Parathyroid adenoma (tissue), 2 donors: ENCODE data around the gene MBNL1.
"Not testable (repeated sequence)": the region's sequence is repeated elsewhere in the genome, so short reads cannot be mapped to it uniquely, and the experiment has no call there.

ENCODE experiments used
- H2AFZ ChIP-seq: fragments of 300-600 bp; sonication (generic); one replicate; pipeline ENCODE4 v1.7.0; 2017; ENCODE audit warnings: antibody characterized with exemption, mild to moderate bottlenecking
- H3K27ac ChIP-seq: fragments of 300-600 bp; sonication (generic); one replicate; pipeline ENCODE4 v1.7.0; 2017
- H3K27me3 ChIP-seq: fragments of 300-600 bp; sonication (generic); one replicate; pipeline ENCODE4 v1.7.0; 2017; ENCODE audit warnings: low read length; ENCODE audit not compliant: control insufficient read depth, insufficient read depth
- H3K36me3 ChIP-seq: fragments of 300-600 bp; sonication (generic); one replicate; pipeline ENCODE4 v1.7.0; 2017; ENCODE audit warnings: low read length; ENCODE audit not compliant: control insufficient read depth, insufficient read depth
- H3K4me1 ChIP-seq: fragments of 300-600 bp; sonication (generic); one replicate; pipeline ENCODE4 v1.7.0; 2017; ENCODE audit warnings: control low read depth
- H3K4me2 ChIP-seq: fragments of 300-600 bp; sonication (generic); one replicate; pipeline ENCODE4 v1.7.0; 2017; ENCODE audit warnings: low read length
- H3K4me3 ChIP-seq: fragments of 300-600 bp; sonication (generic); one replicate; pipeline ENCODE4 v1.7.0; 2017; ENCODE audit warnings: low read depth, low read length
- H3K79me2 ChIP-seq: fragments of 300-600 bp; sonication (generic); one replicate; pipeline ENCODE4 v1.7.0; 2017; ENCODE audit warnings: control low read depth
- H3K9ac ChIP-seq: fragments of 300-600 bp; sonication (generic); one replicate; pipeline ENCODE4 v1.7.0; 2017; ENCODE audit warnings: mild to moderate bottlenecking
- H3K9me3 ChIP-seq: fragments of 300-600 bp; sonication (generic); one replicate; pipeline ENCODE4 v1.7.0; 2017; ENCODE audit warnings: low read length; ENCODE audit not compliant: control insufficient read depth
- CTCF ChIP-seq: fragments of 300-600 bp; sonication (generic); IDR thresholded peaks from one replicate; pipeline ENCODE4 v1.7.0; 2017; ENCODE audit warnings: antibody characterized with exemption, mild to moderate bottlenecking
- donor health status: primary hyperparathyroidism.

MBNL1 gene

GRCh38 chr3:152335273-152335672 is 66.5 kb downstream of the MBNL1 start:
- H3K27ac ChIP-seq = no peak overlapping the region
- no peaks in the 10 kb centered on the region for H3K4me1 ChIP-seq
- H3K36me3 ChIP-seq = no peaks in the 10 kb centered on the region
- TF ChIP-seq CTCF = no peak
- H3K27me3 ChIP-seq = no peaks in the 10 kb centered on the region
- H3K79me2 ChIP-seq = peaks cover 17% of the 10 kb centered on the region
- no peak overlapping the region for H2AFZ ChIP-seq
- H3K9ac ChIP-seq = no peak overlapping the region
- no peak overlapping the region for H3K4me2 ChIP-seq
- no peak overlapping the region for H3K4me3 ChIP-seq
- H3K9me3 ChIP-seq = no peaks in the 10 kb centered on the region

GRCh38 chr3:152337337-152337736 is 68.6 kb downstream of the MBNL1 start:
- not testable (repeated sequence) for H3K27me3 ChIP-seq, H3K27ac ChIP-seq, H3K4me3 ChIP-seq, H3K9me3 ChIP-seq, H2AFZ ChIP-seq, H3K4me1 ChIP-seq, H3K36me3 ChIP-seq, H3K9ac ChIP-seq, H3K4me2 ChIP-seq
- peaks cover 17% of the 10 kb centered on the region for H3K79me2 ChIP-seq

- Histone ChIP-seq H3K4me1 (no peaks in the 10 kb centered on the region), H3K27me3 (no peaks in the 10 kb centered on the region), H3K27ac (no peak overlapping the region), H3K79me2 (peaks cover 17% of the 10 kb centered on the region), H3K9ac (no peak overlapping the region), H3K4me2 (no peak overlapping the region), H3K9me3 (no peaks in the 10 kb centered on the region), H2AFZ (no peak overlapping the region), H3K36me3 (no peaks in the 10 kb centered on the region), H3K4me3 (no peak overlapping the region)
- no peak for TF ChIP-seq CTCF
Measured at GRCh38 chr3:152338159-152338720, 69.5 kb downstream of the MBNL1 start.

- Histone ChIP-seq H2AFZ (no peak overlapping the region), H3K4me3 (no peak overlapping the region), H3K4me2 (no peak overlapping the region), H3K27ac (no peak overlapping the region), H3K9me3 (no peaks in the 10 kb centered on the region), H3K79me2 (peaks cover 17% of the 10 kb centered on the region), H3K9ac (no peak overlapping the region), H3K4me1 (no peaks in the 10 kb centered on the region), H3K27me3 (no peaks in the 10 kb centered on the region), H3K36me3 (no peaks in the 10 kb centered on the region)
- TF ChIP-seq CTCF = no peak
Measured at GRCh38 chr3:152339881-152340505, 71.3 kb downstream of the MBNL1 start.

- H3K4me1 ChIP-seq = peaks cover 6% of the 10 kb centered on the region
- H3K27ac ChIP-seq = no peak overlapping the region
- no peaks in the 10 kb centered on the region for H3K9me3 ChIP-seq
- no peaks in the 10 kb centered on the region for H3K79me2 ChIP-seq
- H3K36me3 ChIP-seq = no peaks in the 10 kb centered on the region
- no peak overlapping the region for H3K4me3 ChIP-seq
- no peak for TF ChIP-seq CTCF
- H3K27me3 ChIP-seq = no peaks in the 10 kb centered on the region
- no peak overlapping the region for H3K9ac ChIP-seq
- H2AFZ ChIP-seq = no peak overlapping the region
- no peak overlapping the region for H3K4me2 ChIP-seq
Measured at GRCh38 chr3:152345233-152345632, 76.5 kb downstream of the MBNL1 start.
